Osteocyte (in vitro differentiated cells): ENCODE results near the gene PROX1. TPM values are rescaled to one million over a fixed set of nuclear protein-coding genes. Genes with fewer than 3 reads are reported as not detected.

Source experiments
- DNase-seq: peaks from one replicate; pipeline ENCODE4 v3.0.0; 2021; ENCODE audit warnings: mixed read lengths; ENCODE audit not compliant: unreplicated experiment; ENCODE audit errors: extremely low spot score
- H3K27ac Mint-ChIP-seq: one replicate; pipeline ENCODE4 v1.8.0; 2021; ENCODE audit warnings: mild to moderate bottlenecking, mixed read lengths; ENCODE audit not compliant: unreplicated experiment
- H3K27me3 Mint-ChIP-seq: one replicate; pipeline ENCODE4 v1.8.0; 2021; ENCODE audit warnings: mixed read lengths; ENCODE audit not compliant: unreplicated experiment
- H3K36me3 Mint-ChIP-seq: one replicate; pipeline ENCODE4 v1.8.0; 2021; ENCODE audit warnings: mixed read lengths; ENCODE audit not compliant: unreplicated experiment
- H3K4me1 Mint-ChIP-seq: one replicate; pipeline ENCODE4 v1.8.0; 2021; ENCODE audit warnings: mixed read lengths; ENCODE audit not compliant: unreplicated experiment
- H3K4me3 Mint-ChIP-seq: one replicate; pipeline ENCODE4 v1.8.0; 2021; ENCODE audit warnings: mild to moderate bottlenecking, moderate library complexity, mixed read lengths; ENCODE audit not compliant: unreplicated experiment
- H3K9me3 Mint-ChIP-seq: one replicate; pipeline ENCODE4 v1.8.0; 2021; ENCODE audit warnings: mixed read lengths; ENCODE audit not compliant: unreplicated experiment
- CTCF ChIP-seq: fragments of 200-600 bp; sonication (generic); IDR thresholded peaks from 2 replicates; pipeline ENCODE4 v1.5.0; 2021; ENCODE audit warnings: antibody characterized with exemption, mild to moderate bottlenecking, moderate library complexity
- total RNA-seq: library from RNA; stranded (reverse); gene quantifications from 2 replicates; pipeline ENCODE4 v1.2.1, GENCODE V29; 2021

PROX1 gene
- total RNA-seq, 1 donor from 2014 or later: 0.32 TPM

- DNase-seq: no peak
- Mint-ChIP-seq H3K27me3 (no peaks in the 10 kb centered on the region), H3K9me3 (no peaks in the 10 kb centered on the region), H3K36me3 (no peaks in the 10 kb centered on the region), H3K4me3 (no peak overlapping the region), H3K4me1 (no peaks in the 10 kb centered on the region), H3K27ac (no peak overlapping the region)
- TF ChIP-seq CTCF: no peak
Measured at GRCh38 chr1:214013614-214014377, 26.0 kb downstream of the PROX1 start.

GRCh38 chr1:214014730-214015129 lies 27.0 kb downstream of the PROX1 start:
- no peaks in the 10 kb centered on the region for H3K27me3 Mint-ChIP-seq
- DNase-seq: no peak
- H3K36me3 Mint-ChIP-seq: no peaks in the 10 kb centered on the region
- no peak overlapping the region for H3K4me3 Mint-ChIP-seq
- no peak for TF ChIP-seq CTCF
- H3K4me1 Mint-ChIP-seq: no peaks in the 10 kb centered on the region
- no peak overlapping the region for H3K27ac Mint-ChIP-seq
- H3K9me3 Mint-ChIP-seq: no peaks in the 10 kb centered on the region

GRCh38 chr1:214017191-214017982 lies 29.6 kb downstream of the PROX1 start:
- no peak overlapping the region for H3K27ac Mint-ChIP-seq
- H3K4me1 Mint-ChIP-seq: no peaks in the 10 kb centered on the region
- TF ChIP-seq CTCF: no peak
- no peaks in the 10 kb centered on the region for H3K9me3 Mint-ChIP-seq
- H3K27me3 Mint-ChIP-seq: no peaks in the 10 kb centered on the region
- no peak for DNase-seq
- no peak overlapping the region for H3K4me3 Mint-ChIP-seq
- H3K36me3 Mint-ChIP-seq: no peaks in the 10 kb centered on the region

GRCh38 chr1:214018386-214019268 lies 30.9 kb downstream of the PROX1 start:
- Mint-ChIP-seq H3K9me3 (no peaks in the 10 kb centered on the region), H3K4me1 (no peaks in the 10 kb centered on the region), H3K27ac (no peak overlapping the region), H3K36me3 (no peaks in the 10 kb centered on the region), H3K27me3 (no peaks in the 10 kb centered on the region), H3K4me3 (no peak overlapping the region)
- no peak for DNase-seq
- no peak for TF ChIP-seq CTCF
